HepG2 (cell line): ENCODE results near the gene ZNF607. TPM values are rescaled to one million over a fixed set of nuclear protein-coding genes. Genes with fewer than 3 reads are reported as not detected.

Experiments
- ASH2L ChIP-seq: fragments of 300-600, 200-600 bp; sonication (generic); IDR thresholded peaks from 2 replicates; pipeline ENCODE4 v1.7.0; 2017; ENCODE audit warnings: low read depth, mild to moderate bottlenecking, moderate library complexity, mixed read lengths, low read length; ENCODE audit not compliant: insufficient read length
- IRX3 ChIP-seq: sonication (generic); formaldehyde crosslinking; IDR thresholded peaks from 2 replicates; pipeline ENCODE4 v1.8.1; 2023; ENCODE audit warnings: mild to moderate bottlenecking, low read depth, missing genetic modification reagents, borderline replicate concordance
- NFE2L1 ChIP-seq: sonication (generic); formaldehyde crosslinking; IDR thresholded peaks from 2 replicates; pipeline ENCODE4 v1.4.0; 2020; ENCODE audit warnings: missing genetic modification reagents, mild to moderate bottlenecking, borderline replicate concordance
- NR3C1 ChIP-seq: sonication (generic); formaldehyde crosslinking; IDR thresholded peaks from 2 replicates; pipeline ENCODE4 v1.4.0; 2020; ENCODE audit warnings: missing genetic modification reagents
- PATZ1 ChIP-seq: sonication (generic); formaldehyde crosslinking; IDR thresholded peaks from 2 replicates; pipeline ENCODE4 v1.4.0; 2020; ENCODE audit warnings: missing genetic modification reagents
- SIN3A ChIP-seq: IDR thresholded peaks from 2 replicates; pipeline ENCODE4 v1.6.1; 2011; ENCODE audit warnings: low read depth, mild to moderate bottlenecking, control low read depth, low read length, borderline replicate concordance
- SMC3 ChIP-seq: IDR thresholded peaks from 2 replicates; pipeline ENCODE4 v1.6.1; 2011; ENCODE audit warnings: low read length, improper control_type of control experiment
- SP4 ChIP-seq: sonication (generic); formaldehyde crosslinking; IDR thresholded peaks from 2 replicates; pipeline ENCODE4 v1.8.1; 2023; ENCODE audit warnings: mild to moderate bottlenecking, missing genetic modification reagents
- SSRP1 ChIP-seq: IDR thresholded peaks from 2 replicates; pipeline ENCODE4 v1.6.1; 2016; ENCODE audit warnings: control low read depth
- STAG1 ChIP-seq: sonication (generic); formaldehyde crosslinking; IDR thresholded peaks from 2 replicates; pipeline ENCODE4 v1.4.0; 2020; ENCODE audit warnings: missing genetic modification reagents
- XRCC5 ChIP-seq: fragments of 200-400 bp; formaldehyde crosslinking; optimal IDR thresholded peaks from 2 replicates; pipeline ENCODE3; 2017; ENCODE audit warnings: mild to moderate bottlenecking, low read length
- ZBTB8A ChIP-seq: sonication (generic); formaldehyde crosslinking; IDR thresholded peaks from 2 replicates; pipeline ENCODE4 v1.4.0; 2020; ENCODE audit warnings: mild to moderate bottlenecking, low read depth, missing genetic modification reagents, borderline replicate concordance
- ZFP36L1 ChIP-seq: sonication (generic); formaldehyde crosslinking; IDR thresholded peaks from 2 replicates; pipeline ENCODE4 v1.8.0; 2022; ENCODE audit warnings: mild to moderate bottlenecking, missing genetic modification reagents, moderate library complexity
- ZFY ChIP-seq: sonication (generic); formaldehyde crosslinking; IDR thresholded peaks from 2 replicates; pipeline ENCODE4 v1.4.0; 2020; ENCODE audit warnings: missing genetic modification reagents
- ZNF124 ChIP-seq: sonication (generic); formaldehyde crosslinking; IDR thresholded peaks from 2 replicates; pipeline ENCODE4 v1.4.0; 2020; ENCODE audit warnings: missing genetic modification reagents
- ZNF232 ChIP-seq: sonication (generic); formaldehyde crosslinking; IDR thresholded peaks from 2 replicates; pipeline ENCODE4 v1.4.0; 2020; ENCODE audit warnings: missing genetic modification reagents, borderline replicate concordance
- ZNF235 ChIP-seq: sonication (generic); formaldehyde crosslinking; IDR thresholded peaks from 2 replicates; pipeline ENCODE4 v1.8.1; 2023; ENCODE audit warnings: mild to moderate bottlenecking, missing genetic modification reagents, borderline replicate concordance
- ZNF280B ChIP-seq: sonication (generic); formaldehyde crosslinking; IDR thresholded peaks from 2 replicates; pipeline ENCODE4 v1.5.0; 2020; ENCODE audit warnings: missing genetic modification reagents, mild to moderate bottlenecking, borderline replicate concordance
- ZNF333 ChIP-seq: sonication (generic); formaldehyde crosslinking; IDR thresholded peaks from 2 replicates; pipeline ENCODE4 v1.4.0; 2020; ENCODE audit warnings: mild to moderate bottlenecking, missing genetic modification reagents, borderline replicate concordance
- ZNF33A ChIP-seq: sonication (generic); formaldehyde crosslinking; IDR thresholded peaks from 2 replicates; pipeline ENCODE4 v1.5.1; 2020; ENCODE audit warnings: missing genetic modification reagents, mild to moderate bottlenecking, moderate library complexity, borderline replicate concordance
- ZNF670 ChIP-seq: sonication (generic); formaldehyde crosslinking; IDR thresholded peaks from 2 replicates; pipeline ENCODE4 v1.8.0; 2022; ENCODE audit warnings: mild to moderate bottlenecking, missing genetic modification reagents, borderline replicate concordance
- ZNF776 ChIP-seq: sonication (generic); formaldehyde crosslinking; IDR thresholded peaks from 2 replicates; pipeline ENCODE4 v1.4.0; 2020; ENCODE audit warnings: mild to moderate bottlenecking, missing genetic modification reagents
- ZNF792 ChIP-seq: IDR thresholded peaks from 2 replicates; pipeline ENCODE4 v1.6.1; 2016
- ZNF800 ChIP-seq: sonication (generic); formaldehyde crosslinking; IDR thresholded peaks from 2 replicates; pipeline ENCODE4 v1.4.0; 2020; ENCODE audit warnings: missing genetic modification reagents
- polyA plus RNA-seq, 8 experiments: library from polyadenylated mRNA; depleted of rRNA in 3 of 8; stranded (reverse) in 7 of 8; unstranded in 1 of 8; fragments of >200 nt; fragmentation: Illumina TruSeq in 4 of 8; extraction: Trizol in 4 of 8; gene quantifications; 2 replicates each; pipeline versions ENCODE4 v1.2.1 to v1.2.3, GENCODE V29; 2011 to 2016; ENCODE audit warnings: low read depth in 4 of 8, missing spikeins in 1 of 8, mixed read lengths in 1 of 8; ENCODE audit not compliant: insufficient read depth in 1 of 8
- total RNA-seq, 5 experiments: library from RNA; depleted of rRNA; stranded (reverse); fragments of >200 nt; fragmentation: Illumina TruSeq; extraction: Trizol; gene quantifications; 2 replicates each; pipeline ENCODE4 v1.2.3, GENCODE V29; 2016; ENCODE audit warnings: low read depth in 1 of 5
- TF ChIP-seq, protein P1 (sequence below): sonication (generic); formaldehyde crosslinking; IDR thresholded peaks from 2 replicates; pipeline ENCODE4 v1.8.0; 2023; ENCODE audit warnings: mild to moderate bottlenecking, missing genetic modification reagents

Gene ZNF607
- total and polyA plus RNA-seq, 2 of the 13 experiments (the other 11 are each of a cell fraction or from before 2014, with no cell fraction given) = 3.8 to 8.3 TPM

GRCh38 chr19:37691881-37692504 lies 27.6 kb downstream of the ZNF607 start (continued):
- TF ChIP-seq ZNF792 (CRISPR knock-in tag) = peak; percentile 86
- TF ChIP-seq NR3C1 (CRISPR knock-in tag) = no peak
- peak; percentile 79; the same call in 1 of the 2 replicates for TF ChIP-seq SIN3A
- TF ChIP-seq XRCC5 = no peak
- no peak for TF ChIP-seq ZNF235
- TF ChIP-seq ZNF776 (CRISPR knock-in tag) = no peak
- TF ChIP-seq STAG1 (CRISPR knock-in tag) = peak; percentile 47
- no peak for TF ChIP-seq NFE2L1
- TF ChIP-seq, protein P1, sequence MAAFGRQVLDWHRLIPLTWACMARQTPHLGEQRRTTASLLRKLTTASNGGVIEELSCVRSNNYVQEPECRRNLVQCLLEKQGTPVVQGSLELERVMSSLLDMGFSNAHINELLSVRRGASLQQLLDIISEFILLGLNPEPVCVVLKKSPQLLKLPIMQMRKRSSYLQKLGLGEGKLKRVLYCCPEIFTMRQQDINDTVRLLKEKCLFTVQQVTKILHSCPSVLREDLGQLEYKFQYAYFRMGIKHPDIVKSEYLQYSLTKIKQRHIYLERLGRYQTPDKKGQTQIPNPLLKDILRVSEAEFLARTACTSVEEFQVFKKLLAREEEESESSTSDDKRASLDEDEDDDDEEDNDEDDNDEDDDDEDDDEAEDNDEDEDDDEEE = no peak
- no peak for TF ChIP-seq ZBTB8A (CRISPR knock-in tag)
- TF ChIP-seq PATZ1 (CRISPR knock-in tag) = peak; percentile 30; the same call in 1 of the 2 replicates
- 0 out of 2 replicates have a peak, but pooled peaks have one; percentile 33 for TF ChIP-seq SSRP1 (CRISPR knock-in tag)
- TF ChIP-seq SMC3 = no peak
- peak; percentile 72 for TF ChIP-seq ZFY (CRISPR knock-in tag)
- no peak for TF ChIP-seq ZNF333
- TF ChIP-seq ZNF232 = peak; percentile 71; the same call in 1 of the 2 replicates
- 0 out of 2 replicates have a peak, but pooled peaks have one; percentile 46 for TF ChIP-seq ZNF280B (CRISPR knock-in tag)
- TF ChIP-seq SP4 (CRISPR knock-in tag) = peak; percentile 59
- peak; percentile 78; the same call in 1 of the 2 replicates for TF ChIP-seq ZNF670 (CRISPR knock-in tag)
- TF ChIP-seq ZNF800 (CRISPR knock-in tag) = peak; percentile 93; the same call in 1 of the 2 replicates
- no peak for TF ChIP-seq ZFP36L1 (CRISPR knock-in tag)
- TF ChIP-seq ZNF33A (CRISPR knock-in tag) = no peak
- TF ChIP-seq ZNF124 = peak; percentile 91; the same call in 1 of the 2 replicates
- TF ChIP-seq IRX3 (CRISPR knock-in tag) = no peak
- peak; percentile 85 for TF ChIP-seq ASH2L
